ENCODE data around the gene TDO2.

GRCh38 chr4:155875878-155876277 lies 27.6 kb upstream of the TDO2 start:
- no peak for TF ChIP-seq POLR2A (IDR thresholded peaks at IDR 0.05)
- TF ChIP-seq POLR2AphosphoS5 (IDR thresholded peaks at IDR 0.05; ENCODE audit: insufficient read depth in 1 of 2, low read depth in 1 of 2) = no peak
- TF ChIP-seq, protein P1, sequence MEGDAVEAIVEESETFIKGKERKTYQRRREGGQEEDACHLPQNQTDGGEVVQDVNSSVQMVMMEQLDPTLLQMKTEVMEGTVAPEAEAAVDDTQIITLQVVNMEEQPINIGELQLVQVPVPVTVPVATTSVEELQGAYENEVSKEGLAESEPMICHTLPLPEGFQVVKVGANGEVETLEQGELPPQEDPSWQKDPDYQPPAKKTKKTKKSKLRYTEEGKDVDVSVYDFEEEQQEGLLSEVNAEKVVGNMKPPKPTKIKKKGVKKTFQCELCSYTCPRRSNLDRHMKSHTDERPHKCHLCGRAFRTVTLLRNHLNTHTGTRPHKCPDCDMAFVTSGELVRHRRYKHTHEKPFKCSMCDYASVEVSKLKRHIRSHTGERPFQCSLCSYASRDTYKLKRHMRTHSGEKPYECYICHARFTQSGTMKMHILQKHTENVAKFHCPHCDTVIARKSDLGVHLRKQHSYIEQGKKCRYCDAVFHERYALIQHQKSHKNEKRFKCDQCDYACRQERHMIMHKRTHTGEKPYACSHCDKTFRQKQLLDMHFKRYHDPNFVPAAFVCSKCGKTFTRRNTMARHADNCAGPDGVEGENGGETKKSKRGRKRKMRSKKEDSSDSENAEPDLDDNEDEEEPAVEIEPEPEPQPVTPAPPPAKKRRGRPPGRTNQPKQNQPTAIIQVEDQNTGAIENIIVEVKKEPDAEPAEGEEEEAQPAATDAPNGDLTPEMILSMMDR (IDR thresholded peaks at IDR 0.05) = no peak
